ENCODE results near the gene KIRREL3. TPM values are rescaled to one million over a fixed set of nuclear protein-coding genes. Genes with fewer than 3 reads are reported as not detected.

Gene KIRREL3
- total RNA-seq, 1 donor from 2014 or later: 0.26 TPM

- peaks cover 23% of the 10 kb centered on the region for H3K27me3 Mint-ChIP-seq
- no peak overlapping the region for H3K27ac Mint-ChIP-seq
- H3K4me3 Mint-ChIP-seq (ENCODE audit: low read depth): no peak overlapping the region
- no peaks in the 10 kb centered on the region for H3K4me1 Mint-ChIP-seq (ENCODE audit: low read depth)
- H3K36me3 Mint-ChIP-seq (ENCODE audit: insufficient read depth): no peaks in the 10 kb centered on the region
- H3K9me3 Mint-ChIP-seq (ENCODE audit: low read depth): no peaks in the 10 kb centered on the region
- no peak for DNase-seq (ENCODE audit: low spot score, unreplicated experiment)
- no peak for TF ChIP-seq CTCF (IDR thresholded peaks at IDR 0.05; ENCODE audit: unreplicated experiment)
Observed at GRCh38 chr11:127000981-127001380, 411 bp upstream of the KIRREL3 start.

GRCh38 chr11:126999366-126999765 lies 1.2 kb downstream of the KIRREL3 start:
- no peak overlapping the region for H3K4me3 Mint-ChIP-seq (ENCODE audit: low read depth)
- TF ChIP-seq CTCF (IDR thresholded peaks at IDR 0.05; ENCODE audit: unreplicated experiment): no peak
- no peak overlapping the region for H3K27ac Mint-ChIP-seq
- no peaks in the 10 kb centered on the region for H3K36me3 Mint-ChIP-seq (ENCODE audit: insufficient read depth)
- no peaks in the 10 kb centered on the region for H3K4me1 Mint-ChIP-seq (ENCODE audit: low read depth)
- H3K27me3 Mint-ChIP-seq: peaks cover 7% of the 10 kb centered on the region
- no peaks in the 10 kb centered on the region for H3K9me3 Mint-ChIP-seq (ENCODE audit: low read depth)
- no peak for DNase-seq (ENCODE audit: low spot score, unreplicated experiment)

GRCh38 chr11:126997641-126998040 lies 2.9 kb downstream of the KIRREL3 start:
- no peak overlapping the region for H3K27ac Mint-ChIP-seq
- H3K4me3 Mint-ChIP-seq (ENCODE audit: low read depth): no peak overlapping the region
- no peak for DNase-seq (ENCODE audit: low spot score, unreplicated experiment)
- no peaks in the 10 kb centered on the region for H3K4me1 Mint-ChIP-seq (ENCODE audit: low read depth)
- H3K36me3 Mint-ChIP-seq (ENCODE audit: insufficient read depth): no peaks in the 10 kb centered on the region
- peaks cover 11% of the 10 kb centered on the region for H3K27me3 Mint-ChIP-seq
- H3K9me3 Mint-ChIP-seq (ENCODE audit: low read depth): no peaks in the 10 kb centered on the region
- no peak for TF ChIP-seq CTCF (IDR thresholded peaks at IDR 0.05; ENCODE audit: unreplicated experiment)

GRCh38 chr11:126997196-126997595 lies 3.4 kb downstream of the KIRREL3 start:
- Mint-ChIP-seq H3K36me3 (ENCODE audit: insufficient read depth) (no peaks in the 10 kb centered on the region), H3K9me3 (ENCODE audit: low read depth) (no peaks in the 10 kb centered on the region), H3K27me3 (peaks cover 15% of the 10 kb centered on the region), H3K4me1 (ENCODE audit: low read depth) (no peaks in the 10 kb centered on the region), H3K27ac (no peak overlapping the region), H3K4me3 (ENCODE audit: low read depth) (no peak overlapping the region)
- DNase-seq (ENCODE audit: low spot score, unreplicated experiment): no peak
- no peak for TF ChIP-seq CTCF (IDR thresholded peaks at IDR 0.05; ENCODE audit: unreplicated experiment)

- DNase-seq (ENCODE audit: low spot score, unreplicated experiment): no peak
- H3K4me3 Mint-ChIP-seq (ENCODE audit: low read depth): no peak overlapping the region
- H3K27me3 Mint-ChIP-seq: peaks cover 25% of the 10 kb centered on the region
- no peak for TF ChIP-seq CTCF (IDR thresholded peaks at IDR 0.05; ENCODE audit: unreplicated experiment)
- H3K4me1 Mint-ChIP-seq (ENCODE audit: low read depth): no peaks in the 10 kb centered on the region
- no peak overlapping the region for H3K27ac Mint-ChIP-seq
- no peaks in the 10 kb centered on the region for H3K36me3 Mint-ChIP-seq (ENCODE audit: insufficient read depth)
- H3K9me3 Mint-ChIP-seq (ENCODE audit: low read depth): no peaks in the 10 kb centered on the region
Observed at GRCh38 chr11:126996036-126996804, 4.3 kb downstream of the KIRREL3 start.

Data from progenitor cell of endocrine pancreas (in vitro differentiated cells).